PC-3 (cell line): ENCODE results near the gene ZNF516. TPM values are rescaled to one million over a fixed set of nuclear protein-coding genes. Genes with fewer than 3 reads are reported as not detected.

Experiments used
- ATAC-seq: fragments of 200-7000 bp; cut with Tn5 transposase; 2 replicates; pipeline ENCODE4 v1.9.1; 2020; ENCODE audit warnings: mild to moderate bottlenecking, moderate library complexity
- BruUV-seq: library from RNA; stranded (reverse); fragments of 400-500 nt; replicated peaks from 2 replicates; lab custom pipeline; 2021; lab: Mats Ljungman, UMichigan
- CTCF ChIA-PET: fragments of 300-600 bp; sonication (Branson Sonifier 250); formaldehyde crosslinking; loops from one replicate; lab custom pipeline; 2022; ENCODE audit warnings: antibody characterized with exemption; lab: Charles Lee
- POLR2A ChIA-PET: fragments of 300-600 bp; sonication (Branson Sonifier 250); formaldehyde crosslinking; loops from one replicate; lab custom pipeline; 2022; ENCODE audit warnings: antibody characterized with exemption; ENCODE audit not compliant: unreplicated experiment; lab: Charles Lee
- DNase-seq: peaks from one replicate; pipeline ENCODE4 v3.0.0-alpha.2; 2015
- H2AFZ ChIP-seq: fragments of 300-600 bp; sonication (generic); 2 replicates; pipeline ENCODE4 v1.6.0; 2016; ENCODE audit warnings: antibody characterized with exemption, low read length
- H3F3A ChIP-seq: fragments of 300-600 bp; sonication (generic); one replicate; pipeline ENCODE4 v1.6.0; 2017; ENCODE audit warnings: antibody characterized with exemption, low read length, control low read depth, mild to moderate bottlenecking; ENCODE audit not compliant: unreplicated experiment
- H3K27ac ChIP-seq: fragments of 300-600 bp; sonication (generic); 2 replicates; pipeline ENCODE4 v1.5.1; 2016; ENCODE audit warnings: mild to moderate bottlenecking, low read length
- H3K27me3 ChIP-seq: fragments of 300-600 bp; sonication (generic); 2 replicates; pipeline ENCODE4 v1.6.1; 2016; ENCODE audit warnings: low read length, mixed read lengths
- H3K36me3 ChIP-seq: fragments of 300-600 bp; sonication (generic); 2 replicates; pipeline ENCODE4 v1.6.1; 2016; ENCODE audit warnings: low read depth, mixed run types, low read length, mixed read lengths
- H3K4me1 ChIP-seq: fragments of 300-600 bp; sonication (generic); 2 replicates; pipeline ENCODE4 v1.5.1; 2016; ENCODE audit warnings: low read length; ENCODE audit not compliant: insufficient read depth
- H3K4me2 ChIP-seq: fragments of 300-600 bp; sonication (generic); 2 replicates; pipeline ENCODE4 v1.6.0; 2016; ENCODE audit warnings: low read length
- H3K4me3 ChIP-seq: fragments of 300-600 bp; sonication (generic); 2 replicates; pipeline ENCODE4 v1.5.1; 2016; ENCODE audit warnings: mild to moderate bottlenecking, low read length, mixed read lengths
- H3K79me2 ChIP-seq: fragments of 300-600 bp; sonication (generic); 2 replicates; pipeline ENCODE4 v1.6.1; 2017; ENCODE audit warnings: low read length, mixed read lengths
- H3K9ac ChIP-seq: fragments of 300-600 bp; sonication (generic); 2 replicates; pipeline ENCODE4 v1.6.0; 2016; ENCODE audit warnings: mild to moderate bottlenecking, low read length
- H3K9me2 ChIP-seq: fragments of 300-600 bp; sonication (generic); replicated peaks from 2 replicates; pipeline ENCODE4 v1.6.1; 2016; ENCODE audit warnings: mixed run types, low read length, mixed read lengths
- H3K9me3 ChIP-seq: fragments of 300-600 bp; sonication (generic); 2 replicates; pipeline ENCODE4 v1.6.1; 2016; ENCODE audit warnings: low read length, mixed read lengths
- H4K20me1 ChIP-seq: fragments of 300-600 bp; sonication (generic); 2 replicates; pipeline ENCODE4 v1.6.1; 2016; ENCODE audit warnings: low read length, mixed read lengths
- EZH2 ChIP-seq: fragments of 300-600 bp; sonication (generic); IDR thresholded peaks from one replicate; pipeline ENCODE4 v1.6.1; 2017; ENCODE audit warnings: antibody characterized with exemption, mild to moderate bottlenecking, low read length; ENCODE audit not compliant: unreplicated experiment
- EZH2phosphoT487 ChIP-seq: fragments of 300-600 bp; sonication (generic); IDR thresholded peaks from 2 replicates; pipeline ENCODE4 v1.6.1; 2018; ENCODE audit warnings: mild to moderate bottlenecking, antibody characterized with exemption, low read length, borderline replicate concordance
- intact Hi-C: fragments of 100-400 bp; cut with micrococcal nuclease; formaldehyde crosslinking; loops from 2 replicates; pipeline ENCODE4 v1.9.0; 2023
- total RNA-seq: library from RNA; depleted of rRNA; stranded (reverse); fragments of >200 nt; gene quantifications from 2 replicates; pipeline ENCODE4 v1.2.3, GENCODE V29; 2014
- TF ChIP-seq, protein P1 (sequence below): fragments of 300-600 bp; sonication (generic); conservative IDR thresholded peaks from 2 replicates; pipeline ENCODE4 v1.5.1; 2017; ENCODE audit warnings: antibody characterized with exemption, low read depth, mild to moderate bottlenecking, low read length

Gene ZNF516
- total RNA-seq, 1 experiment from 2014 or later, result 4.0 TPM

DNA sequence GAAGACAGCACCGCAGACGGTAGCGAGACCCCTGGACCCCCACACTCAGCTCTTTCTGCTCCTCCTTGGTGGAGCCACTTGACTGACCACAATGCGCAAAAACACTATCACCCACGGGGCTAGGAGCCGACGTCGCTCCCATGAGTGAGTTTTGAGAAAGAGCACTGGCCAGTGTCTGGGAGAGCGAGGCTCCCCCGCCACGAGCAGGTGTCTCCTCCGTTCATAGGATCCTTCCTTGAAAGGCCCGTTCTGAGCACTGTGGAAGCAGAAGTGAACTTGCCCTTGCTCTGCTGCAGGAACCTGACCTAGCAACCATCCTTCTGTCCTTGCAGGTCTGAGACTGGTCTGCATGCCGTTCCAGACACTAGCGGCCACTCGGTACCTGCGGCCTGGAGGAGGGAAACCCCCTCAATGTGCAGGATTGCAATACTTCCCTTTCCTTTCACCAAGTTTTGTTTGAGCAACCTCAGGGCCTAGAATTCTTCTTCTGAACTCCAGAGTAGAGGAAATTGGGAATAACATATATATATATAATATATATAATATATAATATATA is 12.9 kb upstream of the ZNF516 start:
- Histone ChIP-seq H3K4me1 (no peaks in the 10 kb centered on the region), H3K79me2 (no peaks in the 10 kb centered on the region), H3K4me3 (no peak overlapping the region), H3K9me3 (no peaks in the 10 kb centered on the region), H3F3A (no peaks in the 10 kb centered on the region), H4K20me1 (no peaks in the 10 kb centered on the region), H2AFZ (no peak overlapping the region), H3K27ac (no peak overlapping the region), H3K36me3 (no peaks in the 10 kb centered on the region), H3K9ac (no peak overlapping the region), H3K9me2 (no peaks in the 10 kb centered on the region), H3K27me3 (peaks cover 58% of the 10 kb centered on the region), H3K4me2 (no peak overlapping the region)
- CTCF ChIA-PET, result no interaction called here
- intact Hi-C loops, result no loop called here
- ATAC-seq (no peak), DNase-seq (no peak)
- POLR2A ChIA-PET, result no interaction called here
- BruUV-seq, result no TSS peak
- no peak for TF ChIP-seq EZH2phosphoT487

DNA sequence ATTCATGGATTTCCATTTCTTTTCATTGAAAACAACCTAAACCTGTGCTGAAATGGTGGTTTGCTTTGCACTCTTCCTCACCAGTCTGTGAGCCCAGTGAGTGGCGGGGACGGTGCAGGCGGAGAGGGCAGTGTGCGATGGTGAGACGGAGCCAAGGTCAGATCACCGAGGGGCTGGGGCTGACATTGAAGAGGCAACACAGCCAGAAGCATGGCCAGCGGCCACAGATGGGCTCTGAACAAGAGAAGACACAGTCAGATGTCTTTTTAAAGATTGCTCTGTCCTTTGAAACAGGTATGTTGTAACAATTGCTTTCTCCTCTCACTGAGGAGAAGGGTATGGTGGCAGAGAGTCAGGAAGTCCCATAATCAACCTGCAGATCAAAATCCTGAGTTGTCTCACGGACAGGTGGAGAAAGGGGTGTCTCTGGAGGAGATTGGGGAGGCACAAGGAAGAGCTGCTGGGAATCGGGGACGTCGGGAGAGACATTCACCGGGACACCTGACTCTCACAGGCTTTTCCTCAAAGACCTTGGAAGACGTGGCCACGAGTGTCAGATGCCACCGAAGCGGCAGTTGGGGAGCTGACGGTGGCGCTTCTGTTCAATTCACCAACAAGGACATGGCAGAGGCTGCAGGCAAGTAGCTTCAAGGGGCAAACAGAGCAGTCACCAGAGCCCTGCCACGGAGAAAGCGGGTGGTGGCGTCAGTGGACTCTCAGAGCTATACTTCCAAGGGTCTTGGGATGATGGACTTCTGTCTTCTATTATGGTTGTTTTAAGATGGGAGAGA is 12.1 kb upstream of the ZNF516 start:
- Histone ChIP-seq H3K4me2 (no peak overlapping the region), H4K20me1 (no peaks in the 10 kb centered on the region), H3K9me3 (no peaks in the 10 kb centered on the region), H3K4me3 (no peak overlapping the region), H3K79me2 (no peaks in the 10 kb centered on the region), H2AFZ (no peak overlapping the region), H3K9me2 (no peaks in the 10 kb centered on the region), H3K27me3 (peaks cover 65% of the 10 kb centered on the region), H3K9ac (no peak overlapping the region), H3F3A (no peaks in the 10 kb centered on the region), H3K27ac (no peak overlapping the region), H3K4me1 (no peaks in the 10 kb centered on the region), H3K36me3 (no peaks in the 10 kb centered on the region)
- ATAC-seq (no peak), DNase-seq (no peak)
- ChIA-PET CTCF (no interaction called here), POLR2A (no interaction called here)
- TF ChIP-seq EZH2phosphoT487 (no peak), EZH2 (no peak)
- TF ChIP-seq, protein P1, sequence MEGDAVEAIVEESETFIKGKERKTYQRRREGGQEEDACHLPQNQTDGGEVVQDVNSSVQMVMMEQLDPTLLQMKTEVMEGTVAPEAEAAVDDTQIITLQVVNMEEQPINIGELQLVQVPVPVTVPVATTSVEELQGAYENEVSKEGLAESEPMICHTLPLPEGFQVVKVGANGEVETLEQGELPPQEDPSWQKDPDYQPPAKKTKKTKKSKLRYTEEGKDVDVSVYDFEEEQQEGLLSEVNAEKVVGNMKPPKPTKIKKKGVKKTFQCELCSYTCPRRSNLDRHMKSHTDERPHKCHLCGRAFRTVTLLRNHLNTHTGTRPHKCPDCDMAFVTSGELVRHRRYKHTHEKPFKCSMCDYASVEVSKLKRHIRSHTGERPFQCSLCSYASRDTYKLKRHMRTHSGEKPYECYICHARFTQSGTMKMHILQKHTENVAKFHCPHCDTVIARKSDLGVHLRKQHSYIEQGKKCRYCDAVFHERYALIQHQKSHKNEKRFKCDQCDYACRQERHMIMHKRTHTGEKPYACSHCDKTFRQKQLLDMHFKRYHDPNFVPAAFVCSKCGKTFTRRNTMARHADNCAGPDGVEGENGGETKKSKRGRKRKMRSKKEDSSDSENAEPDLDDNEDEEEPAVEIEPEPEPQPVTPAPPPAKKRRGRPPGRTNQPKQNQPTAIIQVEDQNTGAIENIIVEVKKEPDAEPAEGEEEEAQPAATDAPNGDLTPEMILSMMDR, result no peak
- no TSS peak for BruUV-seq
- intact Hi-C loops, result no loop called here

DNA sequence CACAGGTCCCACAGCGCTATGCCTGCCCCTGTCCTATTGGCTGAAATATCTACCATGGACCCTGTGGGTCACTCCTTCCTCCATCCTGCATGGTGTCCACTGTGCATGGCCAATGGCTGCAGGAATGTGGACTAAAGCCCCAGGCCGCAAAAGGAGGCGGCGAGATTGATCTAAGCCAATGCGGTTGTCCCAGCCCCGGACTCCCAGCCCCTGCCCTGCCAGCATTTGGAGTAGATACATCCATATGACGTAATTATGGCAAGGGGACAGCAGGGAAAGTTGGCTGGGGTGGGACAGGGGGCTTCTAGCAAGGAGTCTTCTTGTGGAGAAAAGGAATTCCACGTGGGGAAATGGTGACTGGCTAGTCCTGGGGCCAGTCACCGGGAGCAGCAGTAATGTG is 11.4 kb upstream of the ZNF516 start:
- Histone ChIP-seq H3K9ac (no peak overlapping the region), H3F3A (no peaks in the 10 kb centered on the region), H3K4me3 (no peak overlapping the region), H3K4me2 (no peak overlapping the region), H3K27me3 (peaks cover 71% of the 10 kb centered on the region), H3K79me2 (no peaks in the 10 kb centered on the region), H3K9me2 (no peaks in the 10 kb centered on the region), H2AFZ (no peak overlapping the region), H3K4me1 (no peaks in the 10 kb centered on the region), H3K36me3 (no peaks in the 10 kb centered on the region), H4K20me1 (no peaks in the 10 kb centered on the region), H3K27ac (no peak overlapping the region), H3K9me3 (no peaks in the 10 kb centered on the region)
- TF ChIP-seq, protein P1, result no peak
- no peak for TF ChIP-seq EZH2
- TF ChIP-seq EZH2phosphoT487, result no peak
- CTCF ChIA-PET, result no interaction called here
- DNase-seq, result no peak
- no TSS peak for BruUV-seq
- no peak for ATAC-seq
- intact Hi-C loops, result no loop called here
- POLR2A ChIA-PET, result no interaction called here
